Measurements from ENCODE around the gene ROCK2. TPM values are rescaled to one million over a fixed set of nuclear protein-coding genes. Genes with fewer than 3 reads are reported as not detected.
"Not testable (repeated sequence)": the region's sequence is repeated elsewhere in the genome, so short reads cannot be mapped to it uniquely, and the experiment has no call there.

ROCK2 gene
- total RNA-seq, 2 donors from 2014 or later: 15.0 to 17.6 TPM

GRCh38 chr2:11254100-11254536 is 90.3 kb downstream of the ROCK2 start:
- DNase-seq (no peak), ATAC-seq (no peak)
- H3K9me3 ChIP-seq (ENCODE audit: control insufficient read depth, low read length, poor library complexity, severe bottlenecking): no peaks in the 10 kb centered on the region
- no peaks in the 10 kb centered on the region for H3K27me3 Mint-ChIP-seq
- peaks cover 29% of the 10 kb centered on the region for H3K4me1 Mint-ChIP-seq
- peaks cover 2% of the 10 kb centered on the region for H3K36me3 Mint-ChIP-seq (ENCODE audit: low read depth)
- no peak overlapping the region for H3K4me3 Mint-ChIP-seq
- no peak overlapping the region for H3K27ac Mint-ChIP-seq

- ATAC-seq; H3K36me3 Mint-ChIP-seq (ENCODE audit: low read depth); H3K27me3 Mint-ChIP-seq; H3K4me3 Mint-ChIP-seq; DNase-seq; H3K27ac Mint-ChIP-seq; H3K9me3 ChIP-seq (ENCODE audit: control insufficient read depth, low read length, poor library complexity, severe bottlenecking): not testable (repeated sequence)
- peaks cover 23% of the 10 kb centered on the region for H3K4me1 Mint-ChIP-seq
These were observed 92.0 kb downstream of the ROCK2 start for GRCh38 chr2:11252458-11252857.

- Mint-ChIP-seq H3K27ac (no peak overlapping the region), H3K36me3 (ENCODE audit: low read depth) (no peaks in the 10 kb centered on the region), H3K27me3 (no peaks in the 10 kb centered on the region), H3K4me3 (no peak overlapping the region), H3K4me1 (peaks cover 24% of the 10 kb centered on the region)
- no peaks in the 10 kb centered on the region for H3K9me3 ChIP-seq (ENCODE audit: control insufficient read depth, low read length, poor library complexity, severe bottlenecking)
- no peak for DNase-seq
- no peak for ATAC-seq
These were observed 93.8 kb downstream of the ROCK2 start for GRCh38 chr2:11250400-11251196.

- no peaks in the 10 kb centered on the region for H3K9me3 ChIP-seq (ENCODE audit: control insufficient read depth, low read length, poor library complexity, severe bottlenecking)
These were observed 99.1 kb downstream of the ROCK2 start for GRCh38 chr2:11245322-11245721.

GRCh38 chr2:11244091-11244826 is 100.2 kb downstream of the ROCK2 start:
- Mint-ChIP-seq H3K36me3 (ENCODE audit: low read depth) (no peaks in the 10 kb centered on the region), H3K4me3 (no peak overlapping the region), H3K27ac (no peak overlapping the region), H3K27me3 (no peaks in the 10 kb centered on the region), H3K4me1 (peaks cover 13% of the 10 kb centered on the region)
- ATAC-seq: no peak
- no peaks in the 10 kb centered on the region for H3K9me3 ChIP-seq (ENCODE audit: control insufficient read depth, low read length, poor library complexity, severe bottlenecking)
- no peak for DNase-seq

More at GRCh38 chr2:11245322-11245721, 99.1 kb downstream of the ROCK2 start:
- ATAC-seq: no peak
- H3K27me3 Mint-ChIP-seq: no peaks in the 10 kb centered on the region
- DNase-seq: no peak
- peaks cover 11% of the 10 kb centered on the region for H3K4me1 Mint-ChIP-seq
- no peak overlapping the region for H3K27ac Mint-ChIP-seq
- H3K36me3 Mint-ChIP-seq (ENCODE audit: low read depth): no peaks in the 10 kb centered on the region
- no peak overlapping the region for H3K4me3 Mint-ChIP-seq

GRCh38 chr2:11243512-11243911 is 100.9 kb downstream of the ROCK2 start:
- no peak overlapping the region for H3K27ac Mint-ChIP-seq
- H3K4me1 Mint-ChIP-seq: peaks cover 13% of the 10 kb centered on the region
- ATAC-seq: no peak
- no peak overlapping the region for H3K4me3 Mint-ChIP-seq
- H3K27me3 Mint-ChIP-seq: no peaks in the 10 kb centered on the region
- no peak for DNase-seq
- no peaks in the 10 kb centered on the region for H3K9me3 ChIP-seq (ENCODE audit: control insufficient read depth, low read length, poor library complexity, severe bottlenecking)
- no peaks in the 10 kb centered on the region for H3K36me3 Mint-ChIP-seq (ENCODE audit: low read depth)

GRCh38 chr2:11242542-11243174 is 101.8 kb downstream of the ROCK2 start:
- H3K27ac Mint-ChIP-seq: no peak overlapping the region
- no peak for DNase-seq
- H3K4me3 Mint-ChIP-seq: no peak overlapping the region

GRCh38 chr2:11241412-11242203 is 102.8 kb downstream of the ROCK2 start:
- ATAC-seq (no peak), DNase-seq (no peak)
- peaks cover 2% of the 10 kb centered on the region for H3K36me3 Mint-ChIP-seq (ENCODE audit: low read depth)
- H3K27ac Mint-ChIP-seq: no peak overlapping the region
- no peak overlapping the region for H3K4me3 Mint-ChIP-seq
- no peaks in the 10 kb centered on the region for H3K9me3 ChIP-seq (ENCODE audit: control insufficient read depth, low read length, poor library complexity, severe bottlenecking)
- H3K27me3 Mint-ChIP-seq: no peaks in the 10 kb centered on the region
- peaks cover 16% of the 10 kb centered on the region for H3K4me1 Mint-ChIP-seq

More at GRCh38 chr2:11242542-11243174, 101.8 kb downstream of the ROCK2 start:
- peaks cover 16% of the 10 kb centered on the region for H3K4me1 Mint-ChIP-seq
- H3K27me3 Mint-ChIP-seq: no peaks in the 10 kb centered on the region
- no peaks in the 10 kb centered on the region for H3K9me3 ChIP-seq (ENCODE audit: control insufficient read depth, low read length, poor library complexity, severe bottlenecking)
- peaks cover 2% of the 10 kb centered on the region for H3K36me3 Mint-ChIP-seq (ENCODE audit: low read depth)
- no peak for ATAC-seq

- H3K36me3 Mint-ChIP-seq (ENCODE audit: low read depth): peaks cover 4% of the 10 kb centered on the region
- DNase-seq: no peak
These were observed 104.6 kb downstream of the ROCK2 start for GRCh38 chr2:11239666-11240462.

GRCh38 chr2:11239147-11239546 is 105.3 kb downstream of the ROCK2 start:
- Mint-ChIP-seq H3K27ac (no peak overlapping the region), H3K27me3 (no peaks in the 10 kb centered on the region), H3K4me1 (peaks cover 18% of the 10 kb centered on the region), H3K4me3 (no peak overlapping the region), H3K36me3 (ENCODE audit: low read depth) (peaks cover 4% of the 10 kb centered on the region)
- no peak for DNase-seq
- no peak for ATAC-seq
- H3K9me3 ChIP-seq (ENCODE audit: control insufficient read depth, low read length, poor library complexity, severe bottlenecking): no peaks in the 10 kb centered on the region

More at GRCh38 chr2:11239666-11240462, 104.6 kb downstream of the ROCK2 start:
- Mint-ChIP-seq H3K27me3 (no peaks in the 10 kb centered on the region), H3K4me3 (no peak overlapping the region), H3K4me1 (peaks cover 18% of the 10 kb centered on the region), H3K27ac (no peak overlapping the region)
- ATAC-seq: no peak
- H3K9me3 ChIP-seq (ENCODE audit: control insufficient read depth, low read length, poor library complexity, severe bottlenecking): no peaks in the 10 kb centered on the region

GRCh38 chr2:11237122-11237521 is 107.3 kb downstream of the ROCK2 start:
- DNase-seq (no peak), ATAC-seq (no peak)
- no peaks in the 10 kb centered on the region for H3K9me3 ChIP-seq (ENCODE audit: control insufficient read depth, low read length, poor library complexity, severe bottlenecking)
- no peak overlapping the region for H3K27ac Mint-ChIP-seq
- no peaks in the 10 kb centered on the region for H3K27me3 Mint-ChIP-seq
- peaks cover 15% of the 10 kb centered on the region for H3K4me1 Mint-ChIP-seq
- peaks cover 6% of the 10 kb centered on the region for H3K36me3 Mint-ChIP-seq (ENCODE audit: low read depth)
- no peak overlapping the region for H3K4me3 Mint-ChIP-seq

- no peaks in the 10 kb centered on the region for H3K27me3 Mint-ChIP-seq
- DNase-seq (no peak), ATAC-seq (no peak)
- peaks cover 14% of the 10 kb centered on the region for H3K4me1 Mint-ChIP-seq
- H3K4me3 Mint-ChIP-seq: no peak overlapping the region
- peaks cover 6% of the 10 kb centered on the region for H3K36me3 Mint-ChIP-seq (ENCODE audit: low read depth)
- no peaks in the 10 kb centered on the region for H3K9me3 ChIP-seq (ENCODE audit: control insufficient read depth, low read length, poor library complexity, severe bottlenecking)
- no peak overlapping the region for H3K27ac Mint-ChIP-seq
These were observed 108.1 kb downstream of the ROCK2 start for GRCh38 chr2:11236335-11236734.

Data from T-helper 17 cell (primary cell).